Stimulated activated CD8-positive, alpha-beta memory T cell treated with anti-CD3 and anti-CD28 coated beads, Interleukin-7, amount 100 ng/mL, for 1 hour (primary cell): ENCODE measurements around the gene PEX10.
"Not testable (repeated sequence)": the region's sequence is repeated elsewhere in the genome, so short reads cannot be mapped to it uniquely, and the experiment has no call there.

Experiments used
- DNase-seq, 2 donors: peaks; one replicate each; pipeline ENCODE4 v3.0.0-alpha.2; 2020; ENCODE audit warnings: low read depth in 2 of 2

Gene PEX10

DNA sequence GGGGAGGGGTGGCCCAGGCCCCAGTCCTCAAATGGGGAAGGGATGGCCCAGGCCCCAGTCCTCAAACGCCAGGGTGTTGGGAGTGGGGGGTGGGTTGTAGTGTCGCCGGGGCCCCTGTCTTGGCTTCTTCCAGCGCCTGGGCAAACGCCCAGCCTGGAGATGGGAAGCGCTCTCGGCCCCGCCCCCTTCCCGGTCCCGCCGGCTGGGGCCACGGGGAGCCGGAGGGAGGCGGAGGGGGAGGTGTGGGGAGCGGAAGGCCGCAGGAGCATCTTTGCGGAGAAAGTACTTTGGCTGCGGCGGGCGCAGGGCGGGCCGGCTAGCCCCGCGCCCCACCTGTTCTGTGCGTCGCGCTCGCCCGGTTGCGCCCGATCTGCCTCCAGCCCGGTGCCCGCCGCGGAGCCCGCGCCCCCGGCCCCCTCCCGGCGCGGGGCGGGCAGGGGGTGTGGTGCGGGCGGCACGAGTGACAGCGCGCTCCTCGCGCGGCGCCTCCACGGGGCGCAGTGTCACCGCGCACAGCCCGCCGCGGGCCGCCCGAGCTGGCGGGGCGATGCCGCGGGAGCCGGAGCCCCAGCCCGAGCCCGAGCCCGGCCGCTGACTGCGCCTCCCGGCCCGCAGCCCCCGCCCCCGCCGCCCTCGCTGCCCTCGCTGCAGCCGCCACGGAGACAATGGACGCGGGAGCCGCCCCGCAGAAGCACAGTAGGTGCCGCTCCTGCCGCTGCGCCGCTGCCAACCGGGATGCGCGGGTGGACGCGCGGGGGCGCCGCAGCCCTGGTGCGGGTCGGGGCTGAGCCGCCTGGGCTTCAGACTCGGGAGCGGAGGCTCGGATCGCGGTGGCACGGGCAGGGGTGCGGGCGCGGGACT, 31.1 kb upstream of the PEX10 start:
- no peak for DNase-seq

DNA sequence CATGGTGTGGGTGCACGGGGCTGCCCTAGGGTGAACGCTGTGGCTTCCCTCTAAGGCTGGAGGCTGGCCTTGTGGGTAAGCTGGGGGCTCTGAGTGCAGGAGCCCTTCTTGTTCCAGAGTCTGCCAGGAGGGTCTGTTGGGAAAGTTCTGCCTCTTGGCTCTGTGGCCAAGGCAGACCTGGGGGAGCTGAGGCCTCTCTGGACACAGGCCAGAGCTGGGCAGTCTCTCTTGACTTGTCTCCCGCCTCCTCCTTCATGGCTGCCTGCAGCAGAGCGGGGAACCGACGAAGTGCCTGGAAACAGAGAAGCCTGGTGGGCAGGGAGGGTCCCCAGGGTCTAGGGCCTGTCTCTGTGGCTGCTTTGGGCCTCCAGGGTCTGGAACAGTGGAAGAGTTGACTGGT, 30.3 kb upstream of the PEX10 start:
- DNase-seq = no peak

DNA sequence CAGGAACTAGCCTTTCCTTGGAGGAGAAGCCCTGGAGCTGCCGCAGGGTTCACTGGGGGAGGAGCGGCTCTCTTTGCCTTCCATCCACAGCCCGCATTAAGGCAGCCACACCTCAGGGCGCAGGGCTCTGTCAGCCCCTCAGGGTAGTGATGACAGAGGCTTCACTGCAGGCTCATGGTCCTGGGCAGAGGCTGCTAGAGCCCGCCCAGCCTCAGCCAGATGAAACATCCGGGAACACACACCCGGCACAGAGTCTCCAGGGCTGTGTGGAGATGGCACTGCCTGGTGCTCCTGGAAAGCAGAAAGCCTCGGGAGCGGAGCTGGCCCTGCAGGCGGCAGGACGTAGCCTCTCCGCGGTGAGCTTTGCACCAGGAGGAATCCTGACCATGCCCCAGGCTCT, 29.4 kb upstream of the PEX10 start:
- DNase-seq = no peak

DNA sequence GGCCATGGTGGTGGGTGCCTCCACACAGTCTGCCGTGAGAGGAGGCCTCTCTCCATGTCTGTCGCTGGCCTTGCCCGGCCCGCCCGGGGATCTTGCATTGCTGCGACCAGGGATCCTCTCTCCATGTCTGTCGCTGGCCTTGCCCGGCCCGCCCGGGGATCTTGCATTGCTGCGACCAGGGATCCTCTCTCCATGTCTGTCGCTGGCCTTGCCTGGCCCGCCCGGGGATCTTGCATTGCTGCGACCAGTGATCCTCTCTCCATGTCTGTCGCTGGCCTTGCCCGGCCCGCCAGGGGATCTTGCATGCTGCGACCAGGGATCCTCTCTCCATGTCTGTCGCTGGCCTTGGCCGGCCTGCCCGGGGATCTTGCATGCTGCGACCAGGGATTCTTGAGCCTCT, 28.0 kb upstream of the PEX10 start:
- not testable (repeated sequence) for DNase-seq

DNA sequence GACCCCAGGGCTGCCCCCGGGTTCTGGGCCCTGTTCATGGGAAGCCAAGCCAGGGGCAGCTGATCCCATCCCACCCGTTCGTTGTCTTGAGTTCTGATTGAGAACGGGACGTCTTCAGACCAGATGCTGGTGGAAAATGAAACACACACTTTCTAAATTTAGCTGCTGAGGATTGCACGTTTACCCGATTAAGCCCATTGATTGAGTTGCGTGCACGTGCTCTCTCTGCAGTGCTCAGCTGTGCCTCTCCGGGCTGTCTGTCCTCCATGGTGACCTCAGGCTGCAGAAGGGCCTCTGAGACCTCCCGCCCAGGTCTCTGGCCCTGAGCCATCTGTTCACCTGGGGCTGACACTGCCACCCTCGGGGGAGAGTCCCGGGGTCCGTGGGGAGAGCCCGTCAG, 27.0 kb upstream of the PEX10 start:
- DNase-seq = no peak

DNA sequence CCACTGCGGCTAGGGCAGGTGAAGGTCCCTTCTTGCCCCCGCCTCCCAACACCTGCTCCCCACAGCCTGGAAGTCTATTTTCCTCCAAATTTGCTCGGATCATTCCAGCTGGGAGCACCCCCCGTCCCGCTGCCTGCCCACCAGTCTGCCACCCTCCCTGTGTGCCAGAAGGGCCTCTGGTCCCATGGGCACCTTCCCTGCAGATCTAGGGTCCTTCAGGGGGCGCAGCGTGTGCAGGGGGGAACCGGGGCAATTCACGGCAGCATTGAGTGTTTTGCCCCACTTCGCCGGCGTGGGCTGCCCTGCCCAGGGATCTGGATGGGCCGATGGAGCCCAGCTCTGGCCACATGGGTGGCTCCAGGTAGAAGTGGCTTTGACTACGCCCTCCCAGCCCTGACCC, 26.3 kb upstream of the PEX10 start:
- DNase-seq = no peak

DNA sequence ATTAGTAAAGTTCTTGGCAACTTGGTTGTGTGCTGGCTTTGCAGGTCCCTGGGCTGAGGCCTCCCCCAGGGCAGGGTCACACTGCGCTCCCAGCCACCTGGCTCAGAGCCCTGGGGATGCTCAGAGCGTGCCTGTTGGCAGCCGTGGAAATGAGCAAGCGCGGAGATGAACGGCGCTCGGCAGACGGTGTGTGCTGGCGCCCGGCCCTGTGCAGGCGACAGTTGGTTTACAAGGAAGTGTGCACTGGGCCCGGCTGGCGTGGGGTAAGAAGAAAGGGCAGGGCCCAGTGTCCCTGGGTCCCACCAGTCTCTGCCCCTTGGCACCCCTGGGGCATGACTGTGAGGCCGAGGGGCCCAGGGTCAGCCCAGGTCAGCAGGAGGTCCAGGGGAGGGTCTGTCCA, 25.7 kb upstream of the PEX10 start:
- DNase-seq = no peak

DNA sequence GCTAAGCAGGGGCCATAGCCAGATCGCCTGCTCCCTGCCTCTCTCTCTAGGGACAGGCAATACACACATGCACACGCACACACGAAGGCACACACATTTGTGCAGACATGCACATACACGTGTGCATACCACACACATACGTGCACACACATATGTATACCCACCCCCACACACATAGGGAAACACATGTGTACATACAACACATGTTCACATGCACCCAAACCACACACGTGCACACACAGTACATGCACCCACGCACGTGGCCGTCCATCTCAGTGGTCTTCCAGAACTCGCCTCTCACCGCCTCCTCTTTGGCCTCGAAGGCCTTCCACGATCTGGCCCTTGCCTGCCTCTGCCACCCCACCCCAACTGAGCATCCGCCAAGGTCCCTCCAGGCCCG, 25.3 kb upstream of the PEX10 start:
- DNase-seq = no peak

DNA sequence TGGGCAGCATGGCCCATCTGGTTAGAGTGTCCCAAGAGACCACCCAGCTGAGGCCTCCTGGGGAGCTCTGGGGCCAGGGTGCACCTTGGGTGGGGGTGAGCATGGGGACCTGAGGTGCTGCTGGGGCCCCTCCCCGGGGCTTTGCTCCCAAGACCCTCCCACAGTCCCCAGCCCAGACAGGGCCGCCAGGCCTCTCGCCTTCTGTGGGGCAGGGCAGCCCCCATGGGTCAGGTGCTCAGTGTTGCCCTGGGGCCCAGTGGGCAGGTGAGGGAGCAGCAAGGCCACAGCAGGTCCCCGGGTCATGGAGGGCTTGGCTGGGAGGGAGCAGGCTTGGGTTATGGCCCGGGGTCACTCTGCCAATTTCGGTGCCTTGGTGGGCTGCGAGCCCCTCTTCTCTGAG, 24.5 kb upstream of the PEX10 start:
- no peak for DNase-seq

DNA sequence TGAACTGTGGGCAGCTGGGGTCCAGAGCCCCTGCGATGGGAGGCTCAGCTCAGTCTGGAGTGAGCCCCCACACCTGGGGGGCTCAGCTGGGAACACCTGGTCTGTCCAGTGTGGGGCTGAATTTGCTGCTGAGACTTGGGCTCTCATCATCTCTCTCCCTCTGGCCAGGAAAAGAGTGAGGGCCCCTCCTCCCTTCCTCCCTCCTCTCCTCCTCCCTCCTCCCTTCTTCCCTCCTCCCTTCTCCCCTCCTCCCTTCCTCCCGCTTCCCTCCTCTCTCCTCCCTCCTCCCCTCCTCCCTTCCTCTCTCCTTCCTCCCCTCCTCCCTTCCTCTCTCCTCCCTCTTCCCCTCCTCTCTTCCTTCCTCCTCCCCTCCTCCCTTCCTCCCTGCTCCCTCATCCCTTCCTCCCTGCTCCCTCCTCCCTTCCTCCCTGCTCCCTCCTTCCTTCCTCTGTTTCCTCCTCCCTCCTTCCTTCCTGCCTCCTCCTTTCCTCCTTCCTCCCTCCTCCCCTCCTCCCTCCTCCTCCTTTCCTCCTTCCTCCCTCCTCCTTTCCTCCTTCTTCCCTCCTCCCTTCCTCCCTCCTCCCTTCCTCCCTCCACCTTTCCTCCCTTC, 23.5 kb upstream of the PEX10 start:
- no peak for DNase-seq

DNA sequence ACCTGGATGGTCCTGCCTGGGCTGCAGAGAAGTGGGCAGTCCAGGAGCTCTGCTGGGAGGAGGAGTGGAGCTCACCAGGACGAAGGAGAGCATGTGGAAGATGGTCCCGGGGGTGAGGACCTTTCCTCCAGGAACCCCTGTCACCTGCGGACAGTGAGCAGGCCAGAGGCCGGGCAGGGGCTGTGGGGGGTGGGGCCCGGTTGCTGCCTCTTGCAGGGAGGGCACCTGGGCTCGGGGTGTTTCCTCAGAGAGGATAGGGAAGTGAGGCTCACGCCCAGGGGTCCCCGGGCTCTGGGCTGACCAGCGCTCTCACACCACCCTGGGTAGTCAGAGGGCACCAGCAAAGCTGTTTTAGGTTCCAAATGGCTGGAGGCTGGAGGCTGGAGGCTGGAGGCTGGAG, 22.7 kb upstream of the PEX10 start:
- no peak for DNase-seq

DNA sequence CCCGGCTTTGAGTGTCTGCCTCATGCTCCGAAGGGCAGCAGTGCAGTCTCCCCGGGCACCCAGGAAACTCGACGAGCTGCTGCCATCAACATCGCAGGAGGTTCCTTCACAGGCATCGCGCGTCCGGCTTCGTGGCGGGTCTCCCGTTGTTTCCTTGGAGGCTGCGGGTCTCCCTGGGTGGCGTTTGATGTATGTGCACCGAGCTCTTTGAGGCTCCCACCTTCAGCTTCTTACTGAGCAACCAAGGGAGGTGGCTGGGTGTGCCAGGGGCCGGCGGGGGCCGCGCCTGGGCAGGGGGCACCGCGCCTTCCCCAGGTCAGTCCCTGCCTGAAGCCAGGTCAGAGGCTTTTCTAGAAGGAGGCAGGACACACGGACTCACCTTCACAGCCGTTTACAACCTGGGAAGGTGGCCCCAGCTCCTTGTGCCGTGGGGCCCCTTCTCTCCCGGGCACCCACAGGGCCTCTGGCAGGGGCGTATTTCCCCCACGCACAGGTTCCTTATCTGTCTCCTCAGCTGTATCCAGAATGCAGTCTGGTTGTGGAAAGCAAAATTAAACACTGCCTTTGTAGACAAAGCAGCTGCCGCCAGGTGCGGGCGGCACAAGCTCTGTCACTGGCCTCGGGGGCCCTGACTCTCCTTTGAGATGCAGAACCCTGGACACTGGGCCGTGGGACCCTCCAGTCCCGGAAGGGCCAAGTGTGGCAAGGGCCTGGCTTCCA, 21.7 kb upstream of the PEX10 start:
- no peak for DNase-seq

DNA sequence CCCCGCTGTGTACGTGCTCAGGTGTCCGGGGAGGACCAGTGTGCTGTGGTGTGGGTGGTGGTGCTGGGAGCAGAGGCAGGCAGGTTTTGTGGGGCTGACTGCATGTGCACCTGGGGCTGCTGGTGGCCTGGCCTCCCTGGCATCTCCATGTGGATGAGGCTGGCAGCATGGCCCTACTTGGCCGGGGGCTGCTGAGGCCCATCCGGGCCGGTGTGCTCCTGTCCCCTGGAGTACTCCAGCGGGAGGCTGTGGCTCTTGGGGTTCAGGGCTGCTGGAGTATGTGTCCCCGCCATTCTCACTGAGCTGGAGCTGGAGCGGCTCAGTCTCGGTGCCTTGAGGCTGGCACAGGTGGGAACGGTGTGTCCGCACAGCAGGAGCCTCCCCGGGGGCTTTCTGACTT, 20.8 kb upstream of the PEX10 start:
- DNase-seq = no peak

DNA sequence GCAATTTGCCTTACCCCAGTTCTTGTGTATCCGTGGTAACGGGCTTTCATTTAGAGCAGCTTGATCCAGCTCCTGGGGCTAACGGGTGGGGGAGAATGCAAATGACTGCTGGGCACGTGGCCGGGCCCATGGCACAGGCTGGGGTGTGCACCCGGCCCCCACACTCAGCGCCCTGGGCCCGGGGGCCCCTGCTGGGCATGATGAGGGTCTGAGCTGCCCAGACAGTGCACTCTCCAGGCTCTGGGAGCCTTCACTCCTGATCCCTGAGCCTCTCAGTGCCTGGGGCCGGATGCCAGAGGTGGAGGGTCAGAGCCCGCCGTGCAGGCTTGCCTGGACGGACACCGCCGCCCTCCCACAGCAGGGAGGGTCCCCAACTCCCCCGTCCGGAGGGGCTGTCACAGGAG, 20.1 kb upstream of the PEX10 start:
- DNase-seq = no peak

DNA sequence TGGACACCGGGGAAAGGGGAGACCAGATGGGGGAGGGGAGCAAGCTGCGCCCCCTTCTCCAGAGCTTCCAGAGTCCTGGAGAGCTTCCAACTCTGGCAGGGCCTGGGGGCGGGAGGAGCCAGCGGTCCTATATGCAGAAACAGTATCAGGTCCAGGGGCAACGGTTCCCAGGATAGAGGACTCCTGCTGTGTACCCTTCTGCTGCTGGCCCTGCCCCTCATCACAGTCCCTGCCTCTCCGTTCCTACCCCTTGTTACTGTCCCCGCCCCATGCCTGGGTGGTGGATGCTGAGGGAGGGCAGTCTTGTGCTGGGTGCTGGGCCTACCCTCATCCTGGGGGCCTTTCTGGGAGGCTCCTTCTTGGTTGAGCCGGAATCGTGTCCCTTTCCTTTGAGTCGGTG, 19.2 kb upstream of the PEX10 start:
- no peak for DNase-seq

DNA sequence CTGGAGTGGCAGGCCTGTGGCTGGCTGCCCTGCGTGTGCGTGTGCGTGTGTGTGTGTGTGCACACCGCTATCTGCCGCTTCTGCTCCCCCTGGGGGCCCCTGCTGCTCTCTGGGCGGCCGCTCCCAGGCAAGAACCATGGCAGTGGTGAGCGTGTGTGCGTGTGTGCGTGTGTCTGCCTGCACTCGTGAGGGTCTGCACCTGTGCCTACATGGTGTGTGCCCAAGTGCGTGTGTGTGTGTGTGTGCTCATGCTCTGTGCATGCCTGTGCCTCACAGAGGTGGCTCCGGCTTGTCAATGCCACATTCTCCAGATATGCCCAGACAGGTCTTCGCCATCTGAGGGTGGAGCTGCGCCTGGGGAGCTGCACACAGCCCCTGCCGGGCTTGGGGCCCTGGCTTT, 18.7 kb upstream of the PEX10 start:
- no peak for DNase-seq

DNA sequence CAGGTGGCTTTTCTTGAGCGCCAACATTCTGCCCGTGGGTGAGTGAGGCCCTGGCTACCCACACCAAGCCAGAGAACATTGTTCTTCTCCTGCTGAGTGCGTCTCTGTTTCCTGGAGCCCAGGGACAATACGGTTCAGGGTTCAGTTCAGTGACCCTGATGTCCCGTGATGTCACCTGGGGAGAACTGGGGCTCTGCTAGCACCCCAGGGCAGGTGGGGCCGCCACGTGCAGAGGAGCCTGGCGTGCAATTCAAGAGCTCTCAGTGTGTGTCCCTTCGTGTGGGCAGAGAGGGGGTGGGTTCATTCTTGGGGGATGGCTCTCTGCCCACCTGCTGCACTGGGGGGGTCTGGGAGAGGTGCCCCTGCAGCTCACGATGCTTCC, 18.2 kb upstream of the PEX10 start:
- DNase-seq = no peak

DNA sequence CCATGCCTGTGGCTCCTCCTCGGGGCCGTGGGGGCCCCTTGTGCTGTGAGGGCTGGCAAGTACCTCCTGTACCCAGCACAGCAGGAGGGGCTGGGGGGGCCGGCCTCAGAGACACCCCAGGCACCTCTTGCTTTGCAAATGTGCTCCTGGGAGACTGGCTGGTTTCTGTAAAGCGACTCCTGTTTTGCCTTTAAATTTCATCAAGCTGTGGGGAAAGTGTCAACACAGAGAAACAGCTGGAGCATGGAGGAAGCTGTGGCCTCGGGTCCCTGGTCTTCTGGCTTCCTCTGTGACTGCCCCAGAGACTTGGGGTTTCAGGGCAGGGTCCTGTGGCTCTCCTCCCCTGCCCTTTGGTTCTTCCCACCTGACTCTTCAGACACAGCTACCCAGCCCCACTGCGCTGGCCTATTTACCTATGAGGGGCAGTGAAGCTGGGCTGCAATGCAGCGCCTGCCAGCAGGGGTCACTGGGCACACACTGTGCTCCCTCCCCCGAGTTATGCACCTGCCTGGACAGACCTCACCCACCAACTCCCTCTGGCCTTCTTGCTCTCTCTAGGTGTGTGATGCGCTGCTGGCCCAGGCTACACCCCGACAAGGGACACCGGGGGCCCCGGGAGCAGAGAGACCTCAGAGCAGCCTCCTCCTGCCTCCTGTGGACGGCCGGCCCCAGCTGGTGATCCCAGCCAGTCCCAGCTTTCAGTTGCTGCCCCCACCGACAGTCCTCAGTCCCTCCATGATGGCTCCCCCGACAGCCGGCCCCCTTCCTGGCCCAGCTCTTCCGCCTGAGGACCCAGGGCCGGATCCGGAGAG, 17.6 kb upstream of the PEX10 start:
- DNase-seq = no peak

DNA sequence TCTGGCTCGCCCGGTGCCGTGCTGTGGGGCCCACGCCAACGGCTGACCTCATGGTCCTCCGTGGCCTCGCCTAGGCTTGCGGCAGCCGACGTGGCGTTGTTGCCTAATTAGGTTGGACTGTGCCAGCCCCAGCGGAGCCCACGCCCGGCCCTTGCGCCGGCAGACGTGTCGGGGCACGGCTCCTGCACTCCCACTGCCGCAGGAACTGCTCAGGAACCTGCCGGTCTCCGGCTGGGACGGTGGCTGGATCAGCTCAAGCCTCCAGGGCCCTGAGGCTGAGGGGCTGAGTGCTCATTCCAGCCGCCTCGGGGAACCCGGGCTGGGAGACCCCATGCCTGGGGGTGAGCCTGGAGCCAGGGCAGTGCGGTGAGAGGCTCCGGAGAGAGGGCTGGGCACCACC, 16.1 kb upstream of the PEX10 start:
- no peak for DNase-seq

DNA sequence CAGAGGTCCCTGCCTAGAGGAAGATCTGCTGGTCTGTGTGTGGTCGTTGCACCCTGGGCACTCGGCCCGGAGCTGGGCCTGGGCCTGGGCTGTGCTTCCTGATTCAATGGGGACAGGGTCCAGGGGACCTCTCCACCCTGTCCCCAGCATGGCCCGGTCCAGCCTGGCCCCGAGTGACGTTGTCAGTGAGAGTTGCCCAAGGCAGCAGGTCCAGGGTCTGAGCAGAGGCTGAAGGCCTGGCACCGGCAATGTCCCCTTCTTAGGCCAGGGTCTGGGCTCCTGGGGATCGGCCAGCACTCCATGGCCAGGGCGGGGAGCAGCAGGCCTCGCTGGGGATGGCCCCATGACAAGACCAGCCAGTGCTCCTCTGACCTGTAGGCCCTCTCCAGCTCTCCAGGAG, 15.6 kb upstream of the PEX10 start:
- no peak for DNase-seq

DNA sequence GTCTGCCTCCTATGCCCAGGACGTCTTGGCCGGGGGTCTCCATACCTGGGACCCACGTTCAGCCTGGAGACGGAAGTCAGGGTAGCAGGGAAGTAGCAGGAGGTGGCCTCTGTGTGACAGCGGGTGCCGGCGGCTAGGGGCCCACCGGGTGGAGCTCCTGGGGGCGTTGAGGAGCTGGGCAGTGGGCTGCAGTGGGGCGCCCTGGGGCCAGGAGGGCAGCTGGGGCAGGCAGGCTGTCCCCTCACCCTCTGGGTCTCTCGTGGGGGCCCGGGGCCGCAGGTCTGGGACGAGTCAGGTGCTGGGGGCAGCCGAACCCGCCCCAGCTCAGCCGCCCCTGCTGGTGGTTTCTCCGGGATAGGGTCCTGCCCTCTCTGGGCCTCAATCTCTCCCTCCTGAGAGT, 14.7 kb upstream of the PEX10 start:
- DNase-seq = no peak

DNA sequence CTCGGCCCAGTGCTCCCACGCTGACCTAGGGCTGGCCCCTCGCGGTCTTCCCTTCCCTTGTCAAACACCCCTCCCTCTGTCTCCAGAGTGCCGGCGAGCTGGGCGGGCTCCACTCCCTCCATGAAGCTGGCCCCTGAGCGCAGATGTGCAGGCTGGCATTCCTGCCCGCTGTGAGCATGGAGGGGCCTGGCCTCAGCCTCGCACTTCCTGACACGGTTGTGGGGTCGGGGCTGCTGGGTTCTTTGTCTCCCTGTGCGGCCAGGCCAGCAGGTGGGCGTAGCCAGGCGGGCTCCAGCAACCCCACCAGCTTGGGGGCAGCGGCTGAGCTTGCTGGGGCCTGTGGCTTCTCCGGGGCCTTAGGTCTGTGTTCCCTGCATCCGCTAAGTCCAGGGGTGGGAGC, 14.2 kb upstream of the PEX10 start:
- DNase-seq = no peak
